ENCODE results near the gene LRRC66.

Gene LRRC66

DNA sequence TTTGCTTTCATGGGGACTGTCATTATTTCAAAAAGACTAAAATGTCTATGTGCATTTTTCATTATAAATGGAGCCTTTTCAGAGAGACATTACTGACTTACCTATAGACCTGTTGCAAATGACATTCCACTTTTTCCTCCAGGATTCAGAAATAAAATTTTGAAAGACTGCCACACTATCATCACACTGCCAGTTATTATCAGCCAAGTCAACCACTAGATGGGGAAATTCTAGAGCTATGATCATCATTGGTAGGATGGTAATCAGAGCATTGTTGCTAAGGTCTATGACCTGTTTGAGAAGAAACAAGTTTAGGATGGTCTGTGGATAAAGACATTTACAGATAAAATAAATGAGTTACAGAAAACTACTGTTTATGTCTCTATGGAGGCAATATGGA, 22.5 kb downstream of the LRRC66 start:
- H3K36me3 ChIP-seq (ENCODE audit: control insufficient read depth in 5 of 5, insufficient read depth in 5 of 5, low read length in 5 of 5), result no peaks in the 10 kb centered on the region
- H3K4me1 ChIP-seq (ENCODE audit: control insufficient read depth in 5 of 5, insufficient read depth in 5 of 5, low read length in 5 of 5), result peaks cover 0 to 13% (median 4%) of the 10 kb centered on the region in 5 donors
- no peaks in the 10 kb centered on the region for H3K9me3 ChIP-seq (ENCODE audit: control insufficient read depth in 5 of 5, low read length in 5 of 5)
- H3K27me3 ChIP-seq (ENCODE audit: control insufficient read depth in 5 of 5, insufficient read depth in 4 of 5, low read length in 5 of 5), result no peaks in the 10 kb centered on the region
- H3K4me3 ChIP-seq (ENCODE audit: low read depth in 1 of 5, low read length in 5 of 5), result no peak overlapping the region
- H3K27ac ChIP-seq (ENCODE audit: low read depth, low read length), result no peak overlapping the region
- no peak overlapping the region for H3K9ac ChIP-seq (ENCODE audit: low read length in 5 of 5)

DNA sequence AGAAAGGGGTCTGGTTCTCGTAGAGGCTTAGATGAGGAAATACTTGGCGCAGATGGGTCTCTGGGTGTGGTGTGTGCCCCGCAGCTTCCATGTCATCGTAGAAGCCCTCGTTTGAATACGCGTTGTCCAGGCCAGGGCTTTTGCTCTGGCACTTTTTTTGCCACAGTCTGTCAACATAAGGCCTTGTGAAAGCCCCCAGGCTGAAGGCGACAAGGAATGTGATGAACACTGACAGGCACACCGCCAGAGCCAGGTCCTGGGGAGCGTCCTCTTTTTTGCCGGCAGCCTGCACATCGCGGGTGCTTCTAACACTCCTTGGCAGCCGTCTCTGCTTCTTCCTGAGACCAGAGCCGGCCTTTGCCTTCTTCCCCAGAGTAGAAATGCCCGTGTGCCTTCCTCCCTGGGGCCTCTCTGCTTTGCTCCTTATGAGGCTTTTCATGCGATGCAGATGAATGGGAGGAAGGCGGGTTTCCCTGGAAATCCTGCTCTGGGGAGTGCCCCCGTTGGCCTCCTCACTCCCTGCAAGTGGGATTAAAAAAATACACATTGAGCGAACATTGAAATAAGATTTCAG, 24.4 kb downstream of the LRRC66 start:
- H3K4me3 ChIP-seq (ENCODE audit: low read depth in 1 of 5, low read length in 5 of 5), result peak overlapping the region in 2 of 5 donors; percentile 6 to 24
- H3K27me3 ChIP-seq (ENCODE audit: control insufficient read depth in 5 of 5, insufficient read depth in 4 of 5, low read length in 5 of 5), result no peaks in the 10 kb centered on the region
- no peaks in the 10 kb centered on the region for H3K9me3 ChIP-seq (ENCODE audit: control insufficient read depth in 5 of 5, low read length in 5 of 5)
- no peak overlapping the region for H3K27ac ChIP-seq (ENCODE audit: low read depth, low read length)
- no peak overlapping the region for H3K9ac ChIP-seq (ENCODE audit: low read length in 5 of 5)
- H3K36me3 ChIP-seq (ENCODE audit: control insufficient read depth in 5 of 5, insufficient read depth in 5 of 5, low read length in 5 of 5), result no peaks in the 10 kb centered on the region
- H3K4me1 ChIP-seq (ENCODE audit: control insufficient read depth in 5 of 5, insufficient read depth in 5 of 5, low read length in 5 of 5), result peaks cover 0 to 13% (median 0%) of the 10 kb centered on the region in 5 donors

DNA sequence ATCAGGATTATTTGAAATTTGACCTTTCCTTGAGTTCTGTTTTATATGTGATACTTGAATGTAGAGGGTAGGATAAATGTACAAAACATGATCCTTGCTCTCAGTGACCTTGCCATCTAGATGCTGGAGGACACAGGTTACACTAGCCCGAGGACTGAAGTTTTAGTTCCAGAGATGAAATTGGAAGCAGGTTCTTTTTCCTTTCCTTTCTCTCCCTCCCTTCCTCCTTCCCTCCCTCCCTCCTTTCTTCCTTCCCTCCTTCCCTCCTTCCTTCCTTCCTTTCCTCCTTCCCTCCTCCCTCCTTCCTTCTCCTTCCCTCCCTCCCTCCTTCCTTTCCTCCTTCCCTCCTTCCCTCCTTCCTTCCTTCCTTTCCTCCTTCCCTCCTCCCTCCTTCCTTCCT, 54.3 kb downstream of the LRRC66 start:
- H3K4me1 ChIP-seq (ENCODE audit: control insufficient read depth in 5 of 5, insufficient read depth in 5 of 5, low read length in 5 of 5), result no peaks in the 10 kb centered on the region

DNA sequence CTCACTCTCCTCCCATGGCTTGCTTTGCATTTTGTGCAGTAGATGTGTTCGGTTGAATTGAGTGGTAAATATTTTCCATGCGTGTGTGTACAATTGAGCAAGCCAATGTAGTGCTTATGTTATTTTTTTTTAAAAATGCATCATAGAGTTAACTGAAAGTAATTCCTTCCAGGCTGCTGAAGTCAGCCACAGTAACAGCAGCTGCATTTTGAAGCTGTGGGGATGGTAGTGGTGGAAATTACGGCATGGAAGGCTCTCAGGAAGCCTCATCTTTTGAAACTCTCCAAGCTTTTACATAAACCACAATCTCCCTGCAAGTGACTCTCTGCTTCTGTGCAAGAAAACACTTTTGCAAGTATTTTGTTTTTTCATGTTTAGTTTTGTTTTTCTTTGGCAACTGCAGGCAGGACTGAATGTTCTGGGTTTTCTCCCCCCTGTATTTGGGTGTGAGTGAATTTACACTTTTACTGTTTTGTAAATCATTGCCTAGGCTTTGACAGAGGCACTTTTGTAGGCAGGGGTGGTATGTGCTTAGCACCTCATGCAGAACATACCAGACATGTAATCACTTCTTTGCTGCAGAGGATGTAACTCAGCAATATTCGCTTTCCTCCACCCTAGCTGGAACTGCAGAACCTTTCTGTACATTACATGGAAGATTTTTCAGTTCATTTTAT, 56.2 kb downstream of the LRRC66 start:
- Histone ChIP-seq H3K4me3 (ENCODE audit: low read depth in 1 of 5, low read length in 5 of 5) (no peak overlapping the region), H3K27ac (ENCODE audit: low read depth, low read length) (no peak overlapping the region), H3K27me3 (ENCODE audit: control insufficient read depth in 5 of 5, insufficient read depth in 4 of 5, low read length in 5 of 5) (no peaks in the 10 kb centered on the region), H3K4me1 (ENCODE audit: control insufficient read depth in 5 of 5, insufficient read depth in 5 of 5, low read length in 5 of 5) (no peaks in the 10 kb centered on the region), H3K9me3 (ENCODE audit: control insufficient read depth in 5 of 5, low read length in 5 of 5) (peaks cover 0 to 6% (median 0%) of the 10 kb centered on the region in 5 donors), H3K36me3 (ENCODE audit: control insufficient read depth in 5 of 5, insufficient read depth in 5 of 5, low read length in 5 of 5) (no peaks in the 10 kb centered on the region), H3K9ac (ENCODE audit: low read length in 5 of 5) (no peak overlapping the region)

More for the DNA sequence above, 54.3 kb downstream of the LRRC66 start:
- H3K27ac ChIP-seq (ENCODE audit: low read depth, low read length), result no peak overlapping the region
- H3K9me3 ChIP-seq (ENCODE audit: control insufficient read depth in 5 of 5, low read length in 5 of 5), result peaks cover 0 to 9% (median 0%) of the 10 kb centered on the region in 5 donors
- no peak overlapping the region for H3K9ac ChIP-seq (ENCODE audit: low read length in 5 of 5)
- H3K36me3 ChIP-seq (ENCODE audit: control insufficient read depth in 5 of 5, insufficient read depth in 5 of 5, low read length in 5 of 5), result no peaks in the 10 kb centered on the region
- no peaks in the 10 kb centered on the region for H3K27me3 ChIP-seq (ENCODE audit: control insufficient read depth in 5 of 5, insufficient read depth in 4 of 5, low read length in 5 of 5)
- no peak overlapping the region for H3K4me3 ChIP-seq (ENCODE audit: low read depth in 1 of 5, low read length in 5 of 5)

DNA sequence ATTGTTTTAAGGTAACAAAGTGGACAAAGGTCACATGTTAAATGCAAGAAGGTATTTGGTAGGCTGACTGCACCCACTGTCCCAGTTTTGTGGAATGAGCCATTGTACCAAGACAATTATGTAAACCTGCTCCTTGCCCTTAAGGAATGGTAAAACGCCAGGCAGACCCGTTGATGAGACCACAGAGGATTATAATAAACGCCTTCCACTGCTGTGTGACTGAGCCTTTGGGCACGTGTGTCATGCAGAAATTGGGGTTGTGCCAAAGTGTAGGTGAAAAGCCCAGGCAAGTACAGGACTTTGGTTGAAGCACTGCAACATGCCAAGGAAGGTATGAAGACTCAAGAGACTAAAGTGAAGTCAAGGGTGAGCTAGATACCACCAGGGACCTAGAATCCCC, 59.7 kb downstream of the LRRC66 start:
- Histone ChIP-seq H3K27ac (ENCODE audit: low read depth, low read length) (no peak overlapping the region), H3K27me3 (ENCODE audit: control insufficient read depth in 5 of 5, insufficient read depth in 4 of 5, low read length in 5 of 5) (no peaks in the 10 kb centered on the region), H3K9ac (ENCODE audit: low read length in 5 of 5) (no peak overlapping the region), H3K9me3 (ENCODE audit: control insufficient read depth in 5 of 5, low read length in 5 of 5) (peaks cover 0 to 10% (median 5%) of the 10 kb centered on the region in 5 donors), H3K4me3 (ENCODE audit: low read depth in 1 of 5, low read length in 5 of 5) (no peak overlapping the region), H3K4me1 (ENCODE audit: control insufficient read depth in 5 of 5, insufficient read depth in 5 of 5, low read length in 5 of 5) (no peaks in the 10 kb centered on the region), H3K36me3 (ENCODE audit: control insufficient read depth in 5 of 5, insufficient read depth in 5 of 5, low read length in 5 of 5) (no peaks in the 10 kb centered on the region)

DNA sequence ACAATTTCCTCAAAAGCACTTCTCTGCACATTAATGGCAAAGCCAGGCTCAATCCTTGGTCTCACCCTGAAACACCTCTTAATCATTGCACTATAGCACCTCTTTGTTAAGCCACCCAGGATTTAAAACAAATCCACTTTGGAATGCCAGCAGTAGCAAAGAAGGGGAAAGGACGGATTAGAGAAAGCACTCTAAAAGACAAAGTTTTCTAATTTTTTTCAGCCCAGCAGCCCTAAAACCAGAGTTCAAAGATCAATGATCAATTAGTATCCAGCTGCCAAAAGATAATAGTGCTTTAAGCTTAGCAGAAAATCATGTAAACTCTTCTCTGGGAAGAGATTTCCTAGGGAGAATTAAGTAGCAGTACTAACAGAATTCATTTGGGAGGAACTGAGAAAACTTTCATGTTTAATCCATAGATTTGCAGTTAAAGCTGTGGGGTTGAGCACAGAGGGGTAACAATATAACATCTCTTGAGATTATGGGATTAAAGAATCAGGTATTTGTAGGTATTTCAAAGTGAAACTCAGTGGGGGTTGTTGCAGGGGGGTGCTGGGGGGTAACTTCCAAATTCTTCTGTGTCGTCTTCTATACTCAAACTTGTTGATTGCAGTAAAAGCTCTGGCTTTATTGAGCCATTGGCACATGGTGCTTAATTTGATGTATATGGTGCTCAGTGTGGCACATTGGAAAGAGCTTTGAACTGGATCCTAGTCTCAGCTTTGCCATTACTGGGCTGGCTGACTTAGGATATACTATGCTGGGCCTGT, 61.8 kb downstream of the LRRC66 start:
- no peak overlapping the region for H3K4me3 ChIP-seq (ENCODE audit: low read depth in 1 of 5, low read length in 5 of 5)
- H3K9ac ChIP-seq (ENCODE audit: low read length in 5 of 5), result no peak overlapping the region
- no peak overlapping the region for H3K27ac ChIP-seq (ENCODE audit: low read depth, low read length)
- no peaks in the 10 kb centered on the region for H3K4me1 ChIP-seq (ENCODE audit: control insufficient read depth in 5 of 5, insufficient read depth in 5 of 5, low read length in 5 of 5)
- H3K36me3 ChIP-seq (ENCODE audit: control insufficient read depth in 5 of 5, insufficient read depth in 5 of 5, low read length in 5 of 5), result no peaks in the 10 kb centered on the region
- peaks cover 0 to 10% (median 5%) of the 10 kb centered on the region in 5 donors for H3K9me3 ChIP-seq (ENCODE audit: control insufficient read depth in 5 of 5, low read length in 5 of 5)
- no peaks in the 10 kb centered on the region for H3K27me3 ChIP-seq (ENCODE audit: control insufficient read depth in 5 of 5, insufficient read depth in 4 of 5, low read length in 5 of 5)

All from subcutaneous abdominal adipose tissue (tissue), 5 donors.